Mesenchymal stem cell (in vitro differentiated cells and primary cell): ENCODE measurements around the gene PRKG1.

ENCODE experiments used
- DNase-seq: peaks from one replicate; pipeline ENCODE4 v3.0.0-alpha.2; 2013
- H2AFZ ChIP-seq: one replicate; pipeline ENCODE4 v1.6.1; 2013; ENCODE audit warnings: low read depth, mild to moderate bottlenecking, control low read depth, inconsistent platforms, low read length, moderate library complexity
- H2AK5ac ChIP-seq: 2 replicates; pipeline ENCODE4 v1.6.1; 2013; ENCODE audit warnings: low read length, moderate library complexity, mild to moderate bottlenecking, inconsistent platforms; ENCODE audit not compliant: severe bottlenecking
- H2BK120ac ChIP-seq: one replicate; pipeline ENCODE4 v1.6.1; 2013; ENCODE audit warnings: low read depth, mild to moderate bottlenecking, inconsistent platforms, low read length, moderate library complexity
- H2BK12ac ChIP-seq, 2 experiments: one replicate each; pipeline ENCODE4 v1.6.1; 2013; ENCODE audit warnings: inconsistent platforms in 2 of 2, low read length in 2 of 2, mild to moderate bottlenecking in 2 of 2, moderate library complexity in 2 of 2, control low read depth in 1 of 2
- H2BK15ac ChIP-seq: one replicate; pipeline ENCODE4 v1.6.1; 2013; ENCODE audit warnings: mild to moderate bottlenecking, low read depth, inconsistent platforms; ENCODE audit not compliant: poor library complexity, severe bottlenecking
- H2BK5ac ChIP-seq: 2 replicates; pipeline ENCODE4 v1.6.1; 2013; ENCODE audit warnings: low read depth, mild to moderate bottlenecking, low read length, control low read depth, inconsistent platforms; ENCODE audit not compliant: poor library complexity, severe bottlenecking
- H3K14ac ChIP-seq, 2 experiments: one replicate each; pipeline ENCODE4 v1.6.1; 2013; ENCODE audit warnings: inconsistent platforms in 2 of 2, low read length in 2 of 2, control low read depth in 1 of 2, mild to moderate bottlenecking in 1 of 2, moderate library complexity in 1 of 2
- H3K18ac ChIP-seq, 2 experiments: one replicate each; pipeline ENCODE4 v1.6.1; 2013; ENCODE audit warnings: inconsistent platforms in 2 of 2, low read length in 2 of 2, control low read depth in 1 of 2, low read depth in 1 of 2, mild to moderate bottlenecking in 1 of 2
- H3K23ac ChIP-seq, 2 experiments: one replicate each; pipeline ENCODE4 v1.6.1; 2013; ENCODE audit warnings: inconsistent platforms in 2 of 2, low read length in 2 of 2, mild to moderate bottlenecking in 2 of 2, moderate library complexity in 2 of 2, control low read depth in 1 of 2
- H3K27ac ChIP-seq: 2 replicates; pipeline ENCODE4 v1.5.1; 2013; ENCODE audit warnings: mild to moderate bottlenecking, moderate library complexity, low read length, control low read depth, inconsistent platforms; ENCODE audit not compliant: poor library complexity, severe bottlenecking
- H3K27me3 ChIP-seq, 2 experiments: 2 replicates each; pipeline versions ENCODE4 v1.6.1 to v1.7.0; 2013; ENCODE audit warnings: low read length in 2 of 2, mild to moderate bottlenecking in 2 of 2, moderate library complexity in 2 of 2, control low read depth in 1 of 2, inconsistent platforms in 1 of 2; ENCODE audit not compliant: control insufficient read depth in 1 of 2, insufficient read depth in 1 of 2
- H3K36me3 ChIP-seq, 2 experiments: 2 replicates each; pipeline versions ENCODE4 v1.6.1 to v1.7.0; 2013; ENCODE audit warnings: low read length in 2 of 2, control low read depth in 1 of 2, inconsistent platforms in 1 of 2, low read depth in 1 of 2, mild to moderate bottlenecking in 1 of 2; ENCODE audit not compliant: insufficient read depth in 2 of 2, control insufficient read depth in 1 of 2
- H3K4ac ChIP-seq, 2 experiments: one replicate each; pipeline ENCODE4 v1.6.1; 2013; ENCODE audit warnings: inconsistent platforms in 2 of 2, low read length in 2 of 2, mild to moderate bottlenecking in 2 of 2, moderate library complexity in 2 of 2, control low read depth in 1 of 2, low read depth in 1 of 2
- H3K4me1 ChIP-seq: 2 replicates; pipeline ENCODE4 v1.6.1; 2013; ENCODE audit warnings: low read depth, low read length, control low read depth; ENCODE audit not compliant: control insufficient read depth, insufficient read depth
- H3K4me2 ChIP-seq: 2 replicates; pipeline ENCODE4 v1.6.1; 2013; ENCODE audit warnings: low read length, mild to moderate bottlenecking, inconsistent platforms; ENCODE audit not compliant: poor library complexity, severe bottlenecking
- H3K4me3 ChIP-seq, 2 experiments: 2 replicates each; pipeline versions ENCODE4 v1.5.1 to v1.7.0; 2013; ENCODE audit warnings: low read length in 2 of 2, mild to moderate bottlenecking in 2 of 2, control low read depth in 1 of 2, low read depth in 1 of 2; ENCODE audit not compliant: insufficient read depth in 1 of 2
- H3K79me1 ChIP-seq: replicated peaks from 2 replicates; pipeline ENCODE4 v1.6.1; 2013; ENCODE audit warnings: mild to moderate bottlenecking, control low read depth, low read length, inconsistent platforms; ENCODE audit not compliant: poor library complexity, severe bottlenecking
- H3K9ac ChIP-seq: 2 replicates; pipeline ENCODE4 v1.7.0; 2013; ENCODE audit warnings: mild to moderate bottlenecking, low read length, moderate library complexity
- H3K9me3 ChIP-seq: 2 replicates; pipeline ENCODE4 v1.7.0; 2013; ENCODE audit warnings: mild to moderate bottlenecking, low read length; ENCODE audit not compliant: control insufficient read depth
- H4K8ac ChIP-seq: one replicate; pipeline ENCODE4 v1.6.1; 2013; ENCODE audit warnings: inconsistent platforms, mild to moderate bottlenecking, low read length, moderate library complexity
- H4K91ac ChIP-seq: one replicate; pipeline ENCODE4 v1.6.1; 2013; ENCODE audit warnings: mild to moderate bottlenecking, low read length, inconsistent platforms
- WGBS: methylation state at CpG from one replicate; pipeline ENCODE4 v1.1.7; 2013; ENCODE audit warnings: mixed read lengths; 5-methylcytosine and 5-hydroxymethylcytosine counted together

The PRKG1 gene

GRCh38 chr10:51117794-51118193, 43.5 kb downstream of the PRKG1 start:
- Histone ChIP-seq H2AK5ac (no peak overlapping the region), H3K79me1 (no peaks in the 10 kb centered on the region), H3K18ac (no peak overlapping the region), H3K4me1 (no peaks in the 10 kb centered on the region), H3K4me2 (no peak overlapping the region), H2BK15ac (no peak overlapping the region), H3K9ac (no peak overlapping the region), H2BK120ac (no peak overlapping the region), H3K9me3 (no peaks in the 10 kb centered on the region), H3K27ac (no peak overlapping the region), H3K27me3 (no peaks in the 10 kb centered on the region), H3K36me3 (peaks cover 0 to 5% of the 10 kb centered on the region in 2 experiments), H3K4me3 (no peak overlapping the region), H3K4ac (no peak overlapping the region), H3K23ac (no peak overlapping the region), H2BK5ac (no peak overlapping the region), H3K14ac (no peak overlapping the region), H4K91ac (no peak overlapping the region), H2BK12ac (no peak overlapping the region), H4K8ac (no peak overlapping the region), H2AFZ (no peak overlapping the region)
- DNase-seq: peak; percentile 51
- 43% methylated on average over 1 of the region's 1 CpG for WGBS

DNA sequence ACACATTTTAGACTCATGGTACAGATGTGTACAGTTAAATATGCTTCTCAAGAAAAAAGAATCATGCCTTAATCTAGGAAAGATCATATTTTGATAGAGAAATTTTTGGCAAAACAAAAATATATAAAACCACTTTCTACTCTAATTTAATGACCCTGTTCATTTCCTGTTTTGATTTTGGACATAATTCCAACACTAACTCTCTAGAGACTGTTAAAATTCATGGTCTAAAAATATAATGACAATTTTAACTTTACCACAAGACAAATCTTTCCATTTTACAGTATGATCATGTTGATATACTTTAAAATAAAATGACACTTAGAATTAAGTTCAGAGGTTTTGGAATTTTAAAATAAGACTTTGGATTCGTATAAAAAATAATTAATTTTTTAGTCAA, 45.2 kb downstream of the PRKG1 start:
- Histone ChIP-seq H3K4ac (no peak overlapping the region), H3K23ac (no peak overlapping the region), H2BK120ac (no peak overlapping the region), H3K27me3 (no peaks in the 10 kb centered on the region), H2BK15ac (no peak overlapping the region), H4K91ac (no peak overlapping the region), H3K14ac (no peak overlapping the region), H2BK12ac (no peak overlapping the region), H3K36me3 (peaks cover 0 to 5% of the 10 kb centered on the region in 2 experiments), H2AFZ (no peak overlapping the region), H3K4me1 (no peaks in the 10 kb centered on the region), H3K9ac (no peak overlapping the region), H3K18ac (no peak overlapping the region), H4K8ac (no peak overlapping the region), H2AK5ac (no peak overlapping the region), H3K9me3 (no peaks in the 10 kb centered on the region), H3K79me1 (no peaks in the 10 kb centered on the region), H3K27ac (no peak overlapping the region), H2BK5ac (no peak overlapping the region), H3K4me2 (no peak overlapping the region), H3K4me3 (no peak overlapping the region)
- no CpG with 5 or more reads among the region's 1 CpG for WGBS
- DNase-seq: no peak

DNA sequence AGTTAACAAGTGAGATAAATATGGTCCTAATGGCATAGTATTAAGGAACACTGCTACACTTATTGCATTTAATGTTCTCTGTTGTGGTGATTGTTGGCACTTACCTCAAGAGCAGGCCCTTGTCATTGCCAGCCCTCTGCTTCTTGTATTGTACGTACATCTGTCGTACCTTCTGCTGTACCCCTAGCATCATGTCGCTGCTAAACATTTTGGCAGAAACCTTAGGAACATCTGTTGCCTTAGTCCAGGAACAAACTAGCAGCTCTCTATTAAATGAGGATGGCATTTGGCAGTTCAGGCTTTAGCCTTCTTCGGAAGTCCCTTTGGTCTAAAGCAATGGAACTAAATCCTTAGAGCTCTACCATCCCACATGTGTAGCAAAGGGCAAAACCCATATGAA, 47.6 kb downstream of the PRKG1 start:
- H2AK5ac ChIP-seq: no peak overlapping the region
- no peak overlapping the region for H3K18ac ChIP-seq
- no peaks in the 10 kb centered on the region for H3K79me1 ChIP-seq
- H3K27me3 ChIP-seq: no peaks in the 10 kb centered on the region
- H2BK12ac ChIP-seq: no peak overlapping the region
- H2BK5ac ChIP-seq: no peak overlapping the region
- H3K4me3 ChIP-seq: no peak overlapping the region
- H3K4ac ChIP-seq: no peak overlapping the region
- no peak overlapping the region for H3K23ac ChIP-seq
- H3K9me3 ChIP-seq: peaks cover 4% of the 10 kb centered on the region
- no peak overlapping the region for H3K4me2 ChIP-seq
- WGBS: 100% methylated on average over 4 of the region's 4 CpGs
- H3K4me1 ChIP-seq: no peaks in the 10 kb centered on the region
- no peak overlapping the region for H2BK15ac ChIP-seq
- no peak overlapping the region for H3K27ac ChIP-seq
- no peak overlapping the region for H3K9ac ChIP-seq
- H2AFZ ChIP-seq: no peak overlapping the region
- no peak for DNase-seq
- H2BK120ac ChIP-seq: no peak overlapping the region
- no peaks in the 10 kb centered on the region for H3K36me3 ChIP-seq
- H4K91ac ChIP-seq: no peak overlapping the region
- H3K14ac ChIP-seq: no peak overlapping the region
- no peak overlapping the region for H4K8ac ChIP-seq

GRCh38 chr10:51124852-51125251, 50.6 kb downstream of the PRKG1 start:
- Histone ChIP-seq H3K14ac (no peak overlapping the region), H2BK15ac (no peak overlapping the region), H4K8ac (no peak overlapping the region), H2AK5ac (no peak overlapping the region), H2BK5ac (no peak overlapping the region), H2AFZ (no peak overlapping the region), H2BK12ac (no peak overlapping the region), H3K27me3 (no peaks in the 10 kb centered on the region), H3K4ac (no peak overlapping the region), H2BK120ac (no peak overlapping the region), H3K9ac (no peak overlapping the region), H3K27ac (no peak overlapping the region), H3K23ac (no peak overlapping the region), H4K91ac (no peak overlapping the region), H3K79me1 (no peaks in the 10 kb centered on the region), H3K4me3 (no peak overlapping the region), H3K9me3 (peaks cover 6% of the 10 kb centered on the region), H3K4me2 (no peak overlapping the region), H3K4me1 (no peaks in the 10 kb centered on the region), H3K36me3 (no peaks in the 10 kb centered on the region), H3K18ac (no peak overlapping the region)
- DNase-seq: no peak
- WGBS: 100% methylated on average over 1 of the region's 1 CpG
